NB4 (cell line): Measurements from ENCODE around the gene SYNC.

Experiments used
- MAX ChIP-seq: IDR thresholded peaks from 2 replicates; pipeline ENCODE4 v1.6.1; 2011; ENCODE audit warnings: low read depth, low read length
- MYC ChIP-seq: IDR thresholded peaks from 2 replicates; pipeline ENCODE4 v1.6.1; 2011; ENCODE audit warnings: low read depth, low read length
- POLR2A ChIP-seq: IDR thresholded peaks from 2 replicates; pipeline ENCODE4 v1.6.1; 2011; ENCODE audit warnings: mild to moderate bottlenecking; ENCODE audit not compliant: insufficient read length; ENCODE audit errors: extremely low read depth
- TF ChIP-seq, protein P1 (sequence below): IDR thresholded peaks from one replicate; pipeline ENCODE4 v1.5.1; 2012; ENCODE audit warnings: low read depth, low read length

- TF ChIP-seq POLR2A (no peak), MYC (no peak), MAX (no peak)
- TF ChIP-seq, protein P1, sequence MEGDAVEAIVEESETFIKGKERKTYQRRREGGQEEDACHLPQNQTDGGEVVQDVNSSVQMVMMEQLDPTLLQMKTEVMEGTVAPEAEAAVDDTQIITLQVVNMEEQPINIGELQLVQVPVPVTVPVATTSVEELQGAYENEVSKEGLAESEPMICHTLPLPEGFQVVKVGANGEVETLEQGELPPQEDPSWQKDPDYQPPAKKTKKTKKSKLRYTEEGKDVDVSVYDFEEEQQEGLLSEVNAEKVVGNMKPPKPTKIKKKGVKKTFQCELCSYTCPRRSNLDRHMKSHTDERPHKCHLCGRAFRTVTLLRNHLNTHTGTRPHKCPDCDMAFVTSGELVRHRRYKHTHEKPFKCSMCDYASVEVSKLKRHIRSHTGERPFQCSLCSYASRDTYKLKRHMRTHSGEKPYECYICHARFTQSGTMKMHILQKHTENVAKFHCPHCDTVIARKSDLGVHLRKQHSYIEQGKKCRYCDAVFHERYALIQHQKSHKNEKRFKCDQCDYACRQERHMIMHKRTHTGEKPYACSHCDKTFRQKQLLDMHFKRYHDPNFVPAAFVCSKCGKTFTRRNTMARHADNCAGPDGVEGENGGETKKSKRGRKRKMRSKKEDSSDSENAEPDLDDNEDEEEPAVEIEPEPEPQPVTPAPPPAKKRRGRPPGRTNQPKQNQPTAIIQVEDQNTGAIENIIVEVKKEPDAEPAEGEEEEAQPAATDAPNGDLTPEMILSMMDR = no peak
These were observed 43.0 kb downstream of the SYNC start for GRCh38 chr1:32659581-32659980.
